Rectal smooth muscle tissue (tissue), 1 donor: Measurements from ENCODE around the gene FYTTD1.
A peak's percentile ranks its signal among the peaks of the same experiment; 100 is the strongest.
"Not testable (repeated sequence)": the region's sequence is repeated elsewhere in the genome, so short reads cannot be mapped to it uniquely, and the experiment has no call there.

Source experiments
- H3K27ac ChIP-seq: one replicate; pipeline ENCODE4 v1.7.0; 2013; ENCODE audit warnings: low read depth, low read length, inconsistent platforms
- H3K27me3 ChIP-seq: one replicate; pipeline ENCODE4 v1.7.0; 2013; ENCODE audit warnings: low read length; ENCODE audit not compliant: control insufficient read depth, insufficient read depth
- H3K36me3 ChIP-seq: one replicate; pipeline ENCODE4 v1.7.0; 2013; ENCODE audit warnings: low read length; ENCODE audit not compliant: control insufficient read depth, insufficient read depth
- H3K4me1 ChIP-seq: one replicate; pipeline ENCODE4 v1.7.0; 2013; ENCODE audit warnings: low read length; ENCODE audit not compliant: control insufficient read depth, insufficient read depth
- H3K4me3 ChIP-seq: one replicate; pipeline ENCODE4 v1.7.0; 2013; ENCODE audit warnings: low read length
- H3K9ac ChIP-seq: one replicate; pipeline ENCODE4 v1.7.0; 2013; ENCODE audit warnings: low read length

The FYTTD1 gene

DNA sequence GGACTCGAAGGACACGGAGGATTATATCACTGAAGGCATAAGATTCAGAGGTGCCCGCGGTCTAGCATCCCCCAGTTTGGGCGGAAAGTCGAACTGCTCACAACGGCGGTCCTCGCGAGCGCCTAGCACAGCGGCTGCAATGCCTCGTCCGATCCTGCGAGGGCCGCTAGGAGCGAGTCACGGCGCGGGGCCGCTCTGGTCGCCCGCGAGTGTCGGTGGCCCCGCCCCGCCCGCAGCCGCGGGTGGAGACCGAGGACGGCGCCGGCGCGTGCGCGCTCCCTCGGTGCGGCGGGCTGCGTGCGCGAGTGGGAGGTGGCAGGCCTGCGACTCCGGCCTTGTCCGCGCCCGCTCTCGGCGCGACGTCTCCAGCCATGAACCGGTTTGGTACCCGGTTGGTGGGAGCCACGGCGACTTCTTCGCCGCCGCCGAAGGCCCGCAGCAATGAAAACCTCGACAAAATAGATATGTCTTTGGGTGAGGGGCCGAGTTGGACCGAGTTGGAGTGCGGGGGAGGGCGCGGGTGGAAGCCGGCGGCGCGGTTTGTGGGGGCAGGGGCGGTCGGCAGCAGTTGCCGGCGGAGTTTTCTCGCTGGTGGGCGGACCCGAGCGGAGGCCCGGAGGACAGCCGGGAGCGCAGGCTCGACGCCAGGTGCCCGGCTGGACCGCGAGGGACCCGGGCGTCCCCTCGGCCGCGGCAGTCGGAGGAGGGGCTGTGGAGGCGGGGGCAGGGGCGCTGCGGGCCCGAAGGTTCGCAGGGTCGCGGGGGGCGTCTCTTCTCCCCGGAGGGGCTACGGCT lies at the start of gene FYTTD1:
Gene FYTTD1, plus strand, starts transcription at position 283 of the 795 bp plus-strand sequence. Its CDS starts 89 bp downstream, at position 372.
- H3K9ac ChIP-seq: peak within 1 kb of the TSS; percentile 77
- H3K4me1 ChIP-seq: peaks cover 7% of the 10 kb centered on the region
- H3K36me3 ChIP-seq: no peaks in the 10 kb centered on the region
- H3K27ac ChIP-seq: peak within 1 kb of the TSS; percentile 97
- no peaks in the 10 kb centered on the region for H3K27me3 ChIP-seq
- H3K4me3 ChIP-seq: peak within 1 kb of the TSS; percentile 86

GRCh38 chr3:197700095-197700494 lies 49.6 kb upstream of the FYTTD1 start:
- no peaks in the 10 kb centered on the region for H3K4me1 ChIP-seq
- H3K27ac ChIP-seq: no peak overlapping the region
- no peaks in the 10 kb centered on the region for H3K27me3 ChIP-seq
- H3K36me3 ChIP-seq: peaks cover 24% of the 10 kb centered on the region
- no peak overlapping the region for H3K9ac ChIP-seq
- no peak overlapping the region for H3K4me3 ChIP-seq

DNA sequence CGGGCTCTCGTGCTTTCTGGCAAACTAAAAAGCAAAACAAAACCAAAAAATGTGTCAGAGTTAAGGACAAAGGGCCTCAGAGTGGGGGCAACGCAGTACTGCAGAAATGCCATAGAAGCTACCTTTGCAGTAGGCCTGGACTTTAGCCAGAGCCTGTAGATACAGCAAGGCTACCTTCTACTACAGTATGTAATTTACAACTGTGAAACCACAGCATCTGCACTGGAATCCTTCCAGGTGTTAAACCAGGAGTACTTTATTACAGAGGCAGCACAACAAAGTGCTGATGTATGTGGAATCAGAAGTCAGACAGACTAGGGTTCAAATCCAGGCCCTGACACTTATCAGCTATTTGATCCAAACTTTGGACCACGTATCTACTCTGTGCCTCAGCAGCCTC lies 47.8 kb upstream of the FYTTD1 start:
- no peak overlapping the region for H3K27ac ChIP-seq
- H3K9ac ChIP-seq: no peak overlapping the region
- no peaks in the 10 kb centered on the region for H3K27me3 ChIP-seq
- no peak overlapping the region for H3K4me3 ChIP-seq
- no peaks in the 10 kb centered on the region for H3K4me1 ChIP-seq
- peaks cover 17% of the 10 kb centered on the region for H3K36me3 ChIP-seq

DNA sequence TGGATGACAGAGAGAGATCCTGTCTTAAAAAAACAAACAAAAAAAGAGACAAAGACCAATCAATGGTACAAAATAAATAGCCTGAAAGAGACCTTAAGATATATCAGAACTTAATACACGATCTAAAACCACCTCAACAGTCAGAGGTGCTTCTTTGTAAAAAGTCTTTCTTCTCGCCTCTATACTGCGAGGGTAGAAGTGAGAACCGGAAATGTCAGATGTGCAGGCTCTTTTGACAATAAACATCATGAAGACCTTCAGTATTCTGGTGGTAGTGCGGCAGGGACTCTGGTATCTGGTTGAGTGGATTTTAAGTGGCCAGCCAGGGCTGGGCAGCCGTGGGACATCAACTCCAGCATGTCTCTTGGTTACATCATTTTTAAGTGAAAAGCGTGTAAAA lies 43.0 kb upstream of the FYTTD1 start:
- H3K36me3 ChIP-seq: peaks cover 10% of the 10 kb centered on the region
- H3K4me1 ChIP-seq: no peaks in the 10 kb centered on the region
- no peaks in the 10 kb centered on the region for H3K27me3 ChIP-seq
- no peak overlapping the region for H3K9ac ChIP-seq
- H3K4me3 ChIP-seq: no peak overlapping the region
- H3K27ac ChIP-seq: no peak overlapping the region

- peaks cover 2% of the 10 kb centered on the region for H3K36me3 ChIP-seq
- H3K27me3 ChIP-seq: no peaks in the 10 kb centered on the region
- peaks cover 11% of the 10 kb centered on the region for H3K4me1 ChIP-seq
- H3K4me3 ChIP-seq: no peak overlapping the region
- H3K27ac ChIP-seq: no peak overlapping the region
- H3K9ac ChIP-seq: no peak overlapping the region
These were observed 40.5 kb upstream of the FYTTD1 start for GRCh38 chr3:197709135-197709534.

DNA sequence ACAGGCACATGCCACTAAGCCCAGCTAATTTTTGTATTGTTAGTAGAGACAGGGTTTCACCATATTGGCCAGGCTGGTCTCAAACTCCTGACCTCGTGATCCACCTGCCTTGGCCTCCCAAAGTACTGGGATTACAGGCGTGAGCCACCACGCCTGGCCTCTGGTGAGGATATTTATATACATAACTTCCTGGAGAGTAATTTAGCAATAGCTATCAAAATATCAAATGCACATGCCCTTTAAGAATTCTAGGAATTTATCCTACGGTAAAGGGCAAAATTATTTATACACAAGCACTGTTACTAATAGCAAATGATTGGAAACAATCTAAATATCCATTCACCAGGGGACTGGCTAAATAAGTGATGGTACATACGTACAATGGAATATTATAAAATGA lies 38.7 kb upstream of the FYTTD1 start:
- not testable (repeated sequence) for H3K9ac ChIP-seq, H3K27me3 ChIP-seq, H3K4me3 ChIP-seq, H3K27ac ChIP-seq, H3K36me3 ChIP-seq
- peaks cover 11% of the 10 kb centered on the region for H3K4me1 ChIP-seq

DNA sequence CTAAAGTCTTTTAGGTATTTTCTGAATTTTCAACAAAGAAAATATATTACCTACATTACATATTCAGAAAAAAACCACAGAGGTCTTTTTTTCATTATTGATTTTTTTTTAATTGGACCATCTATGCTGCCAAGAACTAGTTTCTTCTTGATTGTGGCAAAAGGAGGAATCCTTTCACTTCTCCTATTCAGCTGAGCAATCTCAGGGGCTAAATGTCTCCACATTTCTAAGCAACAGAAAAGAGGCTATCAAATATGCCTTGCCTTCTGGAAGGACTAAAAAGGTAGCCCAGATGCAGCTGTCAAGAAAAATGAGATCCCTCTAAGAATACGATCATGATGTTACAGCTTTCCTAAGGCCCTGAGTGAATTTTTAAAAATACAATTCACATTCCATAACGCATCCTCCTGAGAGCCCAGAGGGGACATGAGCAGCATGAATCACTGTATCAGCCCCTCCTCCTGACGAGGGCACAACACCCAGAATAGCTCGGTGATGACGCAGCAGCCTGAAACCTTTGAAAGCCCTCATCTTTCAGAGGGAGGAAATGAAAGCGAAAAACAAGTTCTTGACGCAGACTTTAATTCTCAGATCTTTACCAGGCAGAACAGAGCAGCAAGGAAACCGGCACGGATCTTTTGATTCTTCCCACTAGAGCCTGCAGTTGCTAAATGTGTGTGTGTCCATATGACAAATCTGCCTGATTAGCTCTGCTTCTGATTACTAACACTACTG lies 37.5 kb upstream of the FYTTD1 start:
- H3K27me3 ChIP-seq: no peaks in the 10 kb centered on the region
- peak overlapping the region; percentile 72 for H3K27ac ChIP-seq
- H3K9ac ChIP-seq: peak overlapping the region; percentile 56
- peak overlapping the region; percentile 52 for H3K4me3 ChIP-seq
- H3K4me1 ChIP-seq: peaks cover 11% of the 10 kb centered on the region
- H3K36me3 ChIP-seq: peaks cover 3% of the 10 kb centered on the region

DNA sequence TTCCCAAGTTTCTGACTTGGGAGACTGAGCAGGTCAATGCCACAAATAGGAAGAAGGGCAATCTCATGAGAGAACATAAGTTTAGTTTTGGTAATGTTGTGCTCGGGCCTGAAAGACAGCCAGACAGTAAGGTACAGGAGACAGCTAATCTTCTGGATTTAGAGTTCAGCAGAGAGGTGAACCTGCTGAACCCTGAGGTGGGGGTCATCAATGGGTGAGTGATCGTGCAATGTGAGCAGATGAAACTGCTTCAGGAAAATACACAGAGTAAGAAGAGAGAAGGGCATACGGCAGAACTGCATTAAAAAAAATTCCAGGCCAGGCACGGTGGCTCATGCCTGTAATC lies 36.2 kb upstream of the FYTTD1 start:
- Histone ChIP-seq H3K27ac (peak overlapping the region; percentile 72), H3K9ac (no peak overlapping the region), H3K36me3 (peaks cover 3% of the 10 kb centered on the region), H3K27me3 (no peaks in the 10 kb centered on the region), H3K4me3 (no peak overlapping the region), H3K4me1 (peaks cover 11% of the 10 kb centered on the region)

DNA sequence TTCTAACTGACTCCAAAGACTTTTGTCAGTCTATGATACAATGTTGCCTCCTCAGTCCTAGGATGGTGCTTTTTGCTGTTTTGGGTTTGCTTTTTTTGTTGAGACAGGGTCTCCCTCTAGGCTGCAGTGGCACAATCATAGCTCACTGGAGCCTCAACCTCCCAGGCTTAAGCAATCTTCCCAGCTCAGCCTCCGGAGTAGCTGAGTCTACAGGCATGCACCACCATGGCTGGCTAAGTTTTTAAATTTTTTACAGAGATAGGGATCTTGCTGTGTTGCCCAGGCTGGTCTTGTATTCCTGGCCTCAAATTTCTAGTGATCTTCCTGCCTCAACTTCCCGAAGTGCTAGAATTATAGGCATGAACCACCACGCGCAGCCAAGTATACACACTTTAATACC lies 35.4 kb upstream of the FYTTD1 start:
- Histone ChIP-seq H3K27me3 (no peaks in the 10 kb centered on the region), H3K4me1 (peaks cover 11% of the 10 kb centered on the region), H3K36me3 (peaks cover 3% of the 10 kb centered on the region), H3K27ac (no peak overlapping the region), H3K4me3 (no peak overlapping the region), H3K9ac (no peak overlapping the region)

DNA sequence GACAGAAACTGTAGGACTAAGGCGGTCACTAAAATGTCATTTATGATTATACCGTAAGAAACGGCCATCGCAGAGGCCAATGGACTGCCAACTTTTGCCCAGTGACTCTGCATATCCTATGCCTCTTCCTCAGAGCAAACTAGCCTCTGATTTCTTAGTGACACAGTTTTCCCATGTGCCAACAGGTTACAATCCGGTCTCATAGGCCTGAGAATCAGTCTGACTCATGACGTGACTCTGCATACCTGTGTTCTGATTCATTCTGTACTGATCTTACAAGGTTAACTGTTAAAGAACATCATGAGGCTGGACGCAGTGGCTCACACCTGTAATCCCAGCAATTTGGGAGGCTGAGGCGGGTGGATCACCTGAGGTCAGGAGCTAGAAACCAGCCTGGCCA lies 30.8 kb upstream of the FYTTD1 start:
- no peaks in the 10 kb centered on the region for H3K27me3 ChIP-seq
- no peak overlapping the region for H3K27ac ChIP-seq
- no peak overlapping the region for H3K4me3 ChIP-seq
- no peak overlapping the region for H3K9ac ChIP-seq
- H3K4me1 ChIP-seq: no peaks in the 10 kb centered on the region
- H3K36me3 ChIP-seq: peaks cover 3% of the 10 kb centered on the region

DNA sequence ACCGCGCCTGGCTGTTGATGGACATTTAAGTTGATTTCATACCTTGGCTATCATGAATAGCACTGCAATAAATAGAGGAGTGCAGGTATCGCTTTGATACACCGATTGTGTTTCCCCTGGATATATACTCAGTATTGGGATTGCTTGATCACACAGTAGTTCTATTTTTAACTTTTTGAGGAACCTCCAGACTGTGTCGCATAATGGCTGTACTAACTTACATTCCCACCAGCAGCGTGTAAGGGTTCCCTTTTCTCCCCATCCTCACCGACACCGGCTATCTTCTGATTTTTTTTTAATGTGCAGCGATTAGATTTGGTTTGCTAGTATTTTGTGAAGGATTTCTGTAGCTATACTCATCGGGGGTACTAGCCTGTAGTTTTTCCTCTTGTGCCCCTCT lies 29.0 kb upstream of the FYTTD1 start:
- H3K4me3 ChIP-seq: no peak overlapping the region
- no peaks in the 10 kb centered on the region for H3K36me3 ChIP-seq
- H3K4me1 ChIP-seq: no peaks in the 10 kb centered on the region
- H3K9ac ChIP-seq: no peak overlapping the region
- H3K27me3 ChIP-seq: no peaks in the 10 kb centered on the region
- no peak overlapping the region for H3K27ac ChIP-seq

DNA sequence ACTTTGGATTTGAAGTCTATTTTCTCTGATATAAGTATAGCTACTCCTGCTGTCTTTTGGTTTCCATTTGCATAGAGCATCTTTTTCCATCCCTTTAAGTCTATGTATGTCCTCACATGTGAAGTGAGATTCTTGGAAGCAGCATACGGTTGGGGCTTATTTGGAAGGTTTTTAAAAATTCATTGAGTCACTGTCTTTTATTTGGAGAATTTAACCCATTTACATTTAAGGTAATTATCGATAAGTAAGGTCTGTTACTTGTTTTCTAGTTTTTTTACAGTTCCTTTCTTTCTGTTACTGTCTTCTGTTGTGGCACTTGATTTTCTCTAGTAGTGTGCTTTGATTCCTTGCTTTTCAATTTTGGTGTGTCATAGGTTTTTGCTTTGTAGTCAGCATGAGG lies 26.9 kb upstream of the FYTTD1 start:
- Histone ChIP-seq H3K4me1 (no peaks in the 10 kb centered on the region), H3K4me3 (no peak overlapping the region), H3K27me3 (no peaks in the 10 kb centered on the region), H3K9ac (no peak overlapping the region), H3K36me3 (no peaks in the 10 kb centered on the region), H3K27ac (no peak overlapping the region)

GRCh38 chr3:197727878-197728277 lies 21.8 kb upstream of the FYTTD1 start:
- not testable (repeated sequence) for H3K4me3 ChIP-seq, H3K36me3 ChIP-seq, H3K9ac ChIP-seq, H3K4me1 ChIP-seq, H3K27me3 ChIP-seq, H3K27ac ChIP-seq
